Ectodermal cell (in vitro differentiated cells): Measurements from ENCODE around the gene TMEM94.

Experiments
- H3K27ac ChIP-seq: 2 replicates; pipeline ENCODE4 v1.7.0; 2013; ENCODE audit warnings: mild to moderate bottlenecking, low read depth, low read length; ENCODE audit not compliant: insufficient read depth, poor library complexity, severe bottlenecking
- H3K27me3 ChIP-seq: 2 replicates; pipeline ENCODE4 v1.7.0; 2013; ENCODE audit warnings: mild to moderate bottlenecking, low read length; ENCODE audit not compliant: insufficient read depth, control insufficient read depth, poor library complexity, severe bottlenecking
- H3K36me3 ChIP-seq: one replicate; pipeline ENCODE4 v1.7.0; 2013; ENCODE audit warnings: low read length; ENCODE audit not compliant: control insufficient read depth, insufficient read depth
- H3K4me1 ChIP-seq: one replicate; pipeline ENCODE4 v1.7.0; 2013; ENCODE audit warnings: low read length; ENCODE audit not compliant: control insufficient read depth, insufficient read depth
- H3K4me3 ChIP-seq: 2 replicates; pipeline ENCODE4 v1.7.0; 2013; ENCODE audit warnings: low read depth, low read length, control low read depth; ENCODE audit not compliant: insufficient read depth
- H3K9me3 ChIP-seq: 2 replicates; pipeline ENCODE4 v1.7.0; 2013; ENCODE audit warnings: mild to moderate bottlenecking, low read length, moderate library complexity; ENCODE audit not compliant: control insufficient read depth
- WGBS, 2 experiments: methylation state at CpG; one replicate each; pipeline ENCODE4 v1.1.7; 2013; ENCODE audit warnings: missing lambda C conversion rate in 2 of 2; 5-methylcytosine and 5-hydroxymethylcytosine counted together

Gene TMEM94

DNA sequence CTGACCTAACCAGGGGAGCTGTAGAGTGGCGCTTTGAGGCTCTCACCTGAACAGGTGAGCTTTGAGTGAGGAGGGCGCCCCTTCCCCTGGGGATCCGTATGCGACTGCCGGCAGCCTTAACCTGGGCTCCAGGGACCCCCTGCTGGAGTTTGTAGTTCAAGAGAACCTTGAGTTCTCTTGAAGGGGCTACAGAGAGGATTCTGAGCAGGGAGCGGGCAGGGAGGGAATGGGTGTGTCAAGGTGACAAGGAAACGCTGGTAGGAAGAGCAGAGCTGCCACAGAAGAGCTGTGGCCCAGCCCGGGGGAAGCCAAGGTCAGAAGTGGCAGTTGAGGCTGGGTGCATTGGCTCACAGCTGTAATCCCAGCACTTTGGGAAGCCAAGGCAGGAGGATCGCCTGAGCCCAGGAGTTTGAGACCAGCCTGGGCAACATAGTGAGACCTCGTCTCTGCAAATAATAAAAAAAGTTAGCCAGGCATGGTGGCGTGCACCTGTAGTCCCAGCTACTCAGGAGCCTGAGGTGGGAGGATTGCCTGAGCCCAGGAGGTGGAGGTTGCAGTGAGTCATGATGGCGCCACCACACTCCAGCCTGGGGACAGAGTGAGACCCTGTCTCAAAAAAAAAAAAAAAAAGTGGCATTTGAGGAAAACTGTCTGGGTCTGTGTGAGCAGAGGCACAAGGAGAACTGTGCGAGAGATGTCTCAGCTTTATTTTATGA, 70.3 kb downstream of the TMEM94 start:
- WGBS, 2 experiments: 52 to 53% methylated on average over 13 of the region's 13 CpGs
- H3K4me1 ChIP-seq: peaks cover 12% of the 10 kb centered on the region
- peaks cover 3% of the 10 kb centered on the region for H3K36me3 ChIP-seq
- H3K27ac ChIP-seq: no peak overlapping the region
- H3K27me3 ChIP-seq: peaks cover 27% of the 10 kb centered on the region
- peak overlapping the region; percentile 56 for H3K4me3 ChIP-seq
- H3K9me3 ChIP-seq: no peaks in the 10 kb centered on the region

DNA sequence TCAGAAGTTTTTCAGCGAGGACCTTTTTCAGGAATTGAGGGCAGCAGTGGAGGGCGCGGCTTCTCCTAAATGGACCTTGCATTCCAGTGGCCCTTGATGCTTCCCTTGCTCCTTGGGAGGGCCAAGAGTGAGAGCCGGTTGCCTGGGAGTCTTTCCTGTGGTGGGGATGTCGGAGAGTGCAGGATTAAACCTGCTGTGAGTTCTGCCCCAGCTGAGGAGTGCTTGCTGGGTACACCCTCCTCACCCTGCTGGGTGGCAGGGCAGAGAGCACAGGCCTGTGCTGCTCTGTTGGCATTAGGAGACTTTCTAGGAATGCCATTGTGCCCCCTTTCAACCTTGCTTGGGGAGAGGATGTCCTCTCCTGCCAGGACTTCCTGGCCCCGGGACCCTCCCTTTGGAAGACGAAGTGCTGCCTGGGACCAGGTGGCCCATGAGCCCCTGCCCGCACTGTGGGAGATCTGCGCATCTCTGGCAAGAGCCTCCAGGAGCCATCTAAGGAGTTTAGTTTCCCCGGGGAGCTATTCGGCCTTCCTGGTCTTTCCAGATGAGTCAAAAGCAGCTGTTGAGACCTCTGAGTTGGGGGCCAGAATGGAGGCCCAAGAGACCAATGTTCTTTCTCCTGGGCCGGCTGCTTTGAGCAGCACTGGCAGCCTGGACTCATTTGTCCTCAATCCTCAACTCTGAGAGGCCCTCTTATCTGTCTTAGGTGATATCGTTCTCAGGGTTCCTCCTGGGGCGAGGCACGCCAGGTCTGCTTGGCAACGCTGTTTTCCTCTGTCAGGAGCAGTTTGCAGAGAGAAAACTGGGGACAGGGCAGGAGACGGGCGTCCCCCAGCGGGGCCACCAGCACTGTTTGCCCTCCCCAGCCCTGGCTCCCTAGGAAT, 74.6 kb downstream of the TMEM94 start:
- H3K9me3 ChIP-seq: no peaks in the 10 kb centered on the region
- peaks cover 12% of the 10 kb centered on the region for H3K27me3 ChIP-seq
- no peaks in the 10 kb centered on the region for H3K36me3 ChIP-seq
- H3K4me3 ChIP-seq: no peak overlapping the region
- peaks cover 24% of the 10 kb centered on the region for H3K4me1 ChIP-seq
- 83 to 86% methylated on average over 19 of the region's 19 CpGs for WGBS, 2 experiments
- no peak overlapping the region for H3K27ac ChIP-seq

DNA sequence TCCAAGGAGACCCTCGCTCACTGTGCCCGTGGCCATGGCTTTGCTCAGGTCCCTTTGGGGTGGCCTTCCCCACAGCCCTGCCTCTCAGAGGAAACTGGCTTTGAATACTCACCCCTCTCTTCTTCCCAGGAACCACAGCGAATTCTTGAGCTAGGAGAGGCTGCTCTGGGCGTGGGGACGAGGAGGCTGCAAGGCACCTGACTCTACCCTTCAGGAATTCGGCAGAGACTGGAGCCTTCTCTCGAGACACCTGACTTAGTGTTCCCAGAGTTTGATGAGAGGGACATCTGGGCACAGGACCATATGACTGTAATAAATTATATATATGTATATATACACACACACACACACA, 75.3 kb downstream of the TMEM94 start:
- Histone ChIP-seq H3K27ac (no peak overlapping the region), H3K9me3 (no peaks in the 10 kb centered on the region), H3K36me3 (no peaks in the 10 kb centered on the region), H3K4me1 (peaks cover 23% of the 10 kb centered on the region), H3K27me3 (peaks cover 6% of the 10 kb centered on the region), H3K4me3 (no peak overlapping the region)
- 90 to 93% methylated on average over 7 of the region's 7 CpGs for WGBS, 2 experiments

DNA sequence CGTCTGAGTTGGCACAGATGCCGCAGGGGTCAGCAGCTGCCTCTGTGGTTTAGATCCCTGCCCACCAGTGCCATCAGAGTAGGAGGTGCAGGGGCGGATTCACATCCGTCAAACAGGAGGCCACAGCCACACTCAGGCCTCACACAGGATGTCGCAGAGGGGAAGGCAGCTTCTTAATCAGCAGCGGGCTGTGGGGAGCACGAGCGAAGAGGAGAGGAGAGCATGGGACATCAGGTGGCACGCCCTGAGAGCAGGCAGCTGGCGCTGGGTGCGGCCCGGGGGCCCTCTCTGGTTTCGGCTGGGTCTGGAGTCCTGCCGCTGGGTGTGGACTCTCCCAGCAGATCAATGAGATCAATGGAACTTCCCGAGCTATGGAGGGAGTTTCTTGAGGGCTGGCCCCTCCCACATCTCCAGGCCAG, 78.7 kb downstream of the TMEM94 start:
- Histone ChIP-seq H3K4me3 (no peak overlapping the region), H3K9me3 (no peaks in the 10 kb centered on the region), H3K27me3 (no peaks in the 10 kb centered on the region), H3K36me3 (no peaks in the 10 kb centered on the region), H3K4me1 (peaks cover 23% of the 10 kb centered on the region), H3K27ac (no peak overlapping the region)
- WGBS, 2 experiments: 83 to 85% methylated on average over 15 of the region's 15 CpGs

DNA sequence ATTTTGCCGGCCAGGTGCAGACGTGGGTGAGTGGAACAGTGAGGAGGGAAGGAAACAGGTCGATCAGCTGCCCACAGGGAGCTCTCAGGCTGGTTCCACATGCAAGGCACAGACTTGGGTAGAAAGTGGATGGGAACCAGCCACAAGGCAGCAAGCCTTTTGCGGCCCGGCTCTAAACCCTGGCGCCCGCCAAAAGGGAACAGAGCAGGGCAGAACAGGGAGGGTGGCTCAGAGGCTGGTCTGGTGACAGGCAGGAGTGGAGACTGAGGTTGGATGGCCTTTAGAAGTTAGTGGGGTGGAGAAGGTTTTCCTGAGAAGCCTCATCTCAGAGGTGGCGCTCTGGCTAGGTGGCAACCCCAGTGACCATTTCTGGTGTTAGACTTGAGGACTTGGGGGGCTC, 79.4 kb downstream of the TMEM94 start:
- Histone ChIP-seq H3K27me3 (no peaks in the 10 kb centered on the region), H3K4me3 (no peak overlapping the region), H3K36me3 (no peaks in the 10 kb centered on the region), H3K4me1 (peaks cover 20% of the 10 kb centered on the region), H3K9me3 (no peaks in the 10 kb centered on the region), H3K27ac (no peak overlapping the region)
- 96% methylated on average over 8 of the region's 8 CpGs for WGBS, 2 experiments

- H3K4me3 ChIP-seq: no peak overlapping the region
- H3K4me1 ChIP-seq: peaks cover 15% of the 10 kb centered on the region
- H3K36me3 ChIP-seq: no peaks in the 10 kb centered on the region
- WGBS, 2 experiments: 83 to 85% methylated on average over 9 of the region's 10 CpGs
- no peaks in the 10 kb centered on the region for H3K27me3 ChIP-seq
- no peaks in the 10 kb centered on the region for H3K9me3 ChIP-seq
- H3K27ac ChIP-seq: no peak overlapping the region
These were observed 79.9 kb downstream of the TMEM94 start for GRCh38 chr17:75536366-75536765.

GRCh38 chr17:75539967-75540729, 83.7 kb downstream of the TMEM94 start:
- H3K4me3 ChIP-seq: no peak overlapping the region
- no peak overlapping the region for H3K27ac ChIP-seq
- H3K36me3 ChIP-seq: no peaks in the 10 kb centered on the region
- H3K9me3 ChIP-seq: no peaks in the 10 kb centered on the region
- H3K4me1 ChIP-seq: peaks cover 20% of the 10 kb centered on the region
- 92 to 95% methylated on average over 13 of the region's 13 CpGs for WGBS, 2 experiments
- H3K27me3 ChIP-seq: no peaks in the 10 kb centered on the region

GRCh38 chr17:75540923-75541503, 84.6 kb downstream of the TMEM94 start:
- Histone ChIP-seq H3K9me3 (no peaks in the 10 kb centered on the region), H3K36me3 (no peaks in the 10 kb centered on the region), H3K4me3 (no peak overlapping the region), H3K4me1 (peaks cover 12% of the 10 kb centered on the region), H3K27me3 (no peaks in the 10 kb centered on the region), H3K27ac (no peak overlapping the region)
- 90 to 93% methylated on average over 4 of the region's 4 CpGs for WGBS, 2 experiments

DNA sequence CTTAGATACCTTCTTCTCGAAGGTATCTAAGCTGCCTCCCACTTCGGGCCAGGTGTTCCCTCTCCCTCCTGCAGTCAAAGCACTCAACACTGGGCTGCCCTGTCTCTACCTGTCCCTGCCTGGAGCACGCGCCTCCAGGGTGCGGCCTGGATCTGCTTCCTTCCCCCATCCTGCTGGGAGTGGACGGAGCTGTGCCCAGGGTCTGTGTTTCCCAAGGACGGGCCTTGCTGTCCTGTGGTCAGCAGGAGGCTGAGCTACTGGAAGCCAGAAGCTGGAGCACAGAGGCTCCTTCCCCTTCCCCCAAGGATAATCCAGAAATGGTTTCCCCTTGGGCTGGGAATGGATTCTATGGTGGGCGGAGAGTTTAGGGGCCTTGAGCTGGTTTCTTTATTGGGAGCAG, 85.8 kb downstream of the TMEM94 start:
- Histone ChIP-seq H3K27me3 (no peaks in the 10 kb centered on the region), H3K4me3 (no peak overlapping the region), H3K4me1 (peaks cover 8% of the 10 kb centered on the region), H3K9me3 (no peaks in the 10 kb centered on the region), H3K27ac (no peak overlapping the region), H3K36me3 (no peaks in the 10 kb centered on the region)
- WGBS, 2 experiments: 89 to 95% methylated on average over 8 of the region's 8 CpGs
